ENCODE measurements around the gene RNF183.
"Not testable (repeated sequence)": the region's sequence is repeated elsewhere in the genome, so short reads cannot be mapped to it uniquely, and the experiment has no call there.

Gene RNF183

GRCh38 chr9:113315231-113315630 is 12.1 kb upstream of the RNF183 start:
- DNase-seq, result peak; percentile 19

- no peak for DNase-seq
Measured at GRCh38 chr9:113313261-113313660, 10.1 kb upstream of the RNF183 start.

GRCh38 chr9:113311961-113312360 is 8.8 kb upstream of the RNF183 start:
- no peak for DNase-seq

GRCh38 chr9:113310538-113310937 is 7.4 kb upstream of the RNF183 start:
- no peak for DNase-seq

- DNase-seq, result peak; percentile 47
Measured at GRCh38 chr9:113309204-113309813, 6.1 kb upstream of the RNF183 start.

- DNase-seq, result no peak
Measured at GRCh38 chr9:113307396-113307975, 4.3 kb upstream of the RNF183 start.

GRCh38 chr9:113306566-113306965 is 3.4 kb upstream of the RNF183 start:
- no peak for DNase-seq

GRCh38 chr9:113301548-113301947 is 1.6 kb downstream of the RNF183 start:
- DNase-seq, result no peak

- DNase-seq, result peak; percentile 73
Measured at GRCh38 chr9:113299800-113300292, 3.3 kb downstream of the RNF183 start.

GRCh38 chr9:113298924-113299770 is 4.0 kb downstream of the RNF183 start:
- DNase-seq, result no peak

- no peak for DNase-seq
Measured at GRCh38 chr9:113298311-113298710, 4.9 kb downstream of the RNF183 start.

GRCh38 chr9:113296796-113297558 is 6.2 kb downstream of the RNF183 start:
- no peak for DNase-seq

- not testable (repeated sequence) for DNase-seq
Measured at GRCh38 chr9:113296247-113296646, 6.9 kb downstream of the RNF183 start.

- DNase-seq, result no peak
Measured at GRCh38 chr9:113293285-113293878, 9.8 kb downstream of the RNF183 start.

- DNase-seq, result no peak
Measured at GRCh38 chr9:113290052-113290607, 13.0 kb downstream of the RNF183 start.

- DNase-seq, result no peak
Measured at GRCh38 chr9:113289091-113289490, 14.1 kb downstream of the RNF183 start.

GRCh38 chr9:113281356-113281755 is 21.8 kb downstream of the RNF183 start:
- DNase-seq, result no peak

GRCh38 chr9:113278840-113279239 is 24.3 kb downstream of the RNF183 start:
- DNase-seq, result no peak

GRCh38 chr9:113275157-113276131 is 27.7 kb downstream of the RNF183 start, which contains the start of the genes CDC26 and PRPF4:
CDC26 (minus strand) TSS chr9:113275572; CDS start chr9:113272507, 3,065 bp downstream.
PRPF4 (plus strand) TSS chr9:113275658; CDS start chr9:113275744, 86 bp downstream.
- peak; percentile 98 for DNase-seq

- peak; percentile 74 for DNase-seq
Measured at GRCh38 chr9:113274474-113275156, 28.6 kb downstream of the RNF183 start.

All from inflammatory macrophage treated with lipopolysaccharide for 4 hours (primary cell).